GM10266 (cell line): Measurements from ENCODE around the gene IPCEF1.

Source experiments
- DNase-seq: peaks from one replicate; pipeline ENCODE4 v3.0.0; 2012; ENCODE audit errors: extremely low spot score
- TF ChIP-seq, protein P1 (sequence below): IDR thresholded peaks from 2 replicates; pipeline ENCODE4 v1.5.1; 2012; ENCODE audit warnings: mild to moderate bottlenecking, low read depth; ENCODE audit not compliant: control insufficient read depth, insufficient read depth; ENCODE audit errors: missing control alignments

IPCEF1 gene

DNA sequence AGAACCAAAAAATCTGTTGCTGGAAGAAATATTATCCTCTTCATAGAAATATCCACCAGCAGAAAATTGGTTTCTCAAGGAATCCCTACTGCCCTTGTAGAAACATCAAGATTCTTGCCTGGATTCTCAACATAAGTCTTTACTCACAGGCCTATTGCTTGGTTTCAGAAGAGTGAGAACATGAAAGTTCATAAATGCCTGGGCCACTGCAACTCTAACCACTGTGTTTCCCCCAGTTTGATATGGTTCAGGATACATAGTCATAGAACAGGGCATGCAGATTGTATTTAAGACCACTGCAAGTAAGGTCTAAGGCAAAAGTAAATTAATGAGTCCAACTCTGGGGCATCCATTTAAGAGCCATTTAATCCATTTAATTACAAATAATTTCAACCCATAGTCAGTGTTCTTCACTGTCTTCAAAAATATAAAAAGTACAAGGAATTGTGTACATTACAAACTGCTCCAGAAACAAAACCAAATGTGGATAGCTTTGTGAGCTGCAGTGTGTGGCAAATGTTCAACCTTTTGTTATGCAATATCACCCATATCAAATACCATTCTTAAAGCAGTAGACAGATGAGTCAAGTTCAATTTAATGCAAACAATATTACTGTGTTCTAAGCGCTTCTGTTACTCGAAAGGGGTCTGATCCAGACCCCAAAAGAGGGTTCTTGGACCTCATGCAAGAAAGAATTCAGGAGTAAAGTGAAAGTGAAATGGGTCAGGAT, 234.2 kb downstream of the IPCEF1 start:
- TF ChIP-seq, protein P1, sequence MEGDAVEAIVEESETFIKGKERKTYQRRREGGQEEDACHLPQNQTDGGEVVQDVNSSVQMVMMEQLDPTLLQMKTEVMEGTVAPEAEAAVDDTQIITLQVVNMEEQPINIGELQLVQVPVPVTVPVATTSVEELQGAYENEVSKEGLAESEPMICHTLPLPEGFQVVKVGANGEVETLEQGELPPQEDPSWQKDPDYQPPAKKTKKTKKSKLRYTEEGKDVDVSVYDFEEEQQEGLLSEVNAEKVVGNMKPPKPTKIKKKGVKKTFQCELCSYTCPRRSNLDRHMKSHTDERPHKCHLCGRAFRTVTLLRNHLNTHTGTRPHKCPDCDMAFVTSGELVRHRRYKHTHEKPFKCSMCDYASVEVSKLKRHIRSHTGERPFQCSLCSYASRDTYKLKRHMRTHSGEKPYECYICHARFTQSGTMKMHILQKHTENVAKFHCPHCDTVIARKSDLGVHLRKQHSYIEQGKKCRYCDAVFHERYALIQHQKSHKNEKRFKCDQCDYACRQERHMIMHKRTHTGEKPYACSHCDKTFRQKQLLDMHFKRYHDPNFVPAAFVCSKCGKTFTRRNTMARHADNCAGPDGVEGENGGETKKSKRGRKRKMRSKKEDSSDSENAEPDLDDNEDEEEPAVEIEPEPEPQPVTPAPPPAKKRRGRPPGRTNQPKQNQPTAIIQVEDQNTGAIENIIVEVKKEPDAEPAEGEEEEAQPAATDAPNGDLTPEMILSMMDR, result no peak
- no peak for DNase-seq

DNA sequence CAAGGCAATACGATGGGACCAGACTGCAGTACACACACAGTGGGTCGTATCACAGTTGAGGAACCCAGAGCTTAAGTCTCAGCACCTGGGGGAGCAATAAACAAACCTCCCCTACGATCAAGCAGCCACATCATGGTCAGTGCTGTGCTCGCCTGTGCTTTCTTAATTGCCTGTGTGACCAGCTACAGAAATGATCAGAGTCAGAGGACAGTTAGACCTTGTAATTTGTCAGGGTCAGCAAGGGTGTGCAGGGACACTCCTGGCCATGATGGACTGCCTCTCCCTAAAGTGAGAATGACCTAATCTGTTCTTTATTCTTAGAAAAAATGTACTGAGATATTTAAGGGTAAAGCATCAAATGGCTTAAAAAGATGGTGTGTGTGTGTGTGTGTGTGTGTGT, 239.1 kb downstream of the IPCEF1 start:
- DNase-seq, result no peak
- TF ChIP-seq, protein P1, result no peak

DNA sequence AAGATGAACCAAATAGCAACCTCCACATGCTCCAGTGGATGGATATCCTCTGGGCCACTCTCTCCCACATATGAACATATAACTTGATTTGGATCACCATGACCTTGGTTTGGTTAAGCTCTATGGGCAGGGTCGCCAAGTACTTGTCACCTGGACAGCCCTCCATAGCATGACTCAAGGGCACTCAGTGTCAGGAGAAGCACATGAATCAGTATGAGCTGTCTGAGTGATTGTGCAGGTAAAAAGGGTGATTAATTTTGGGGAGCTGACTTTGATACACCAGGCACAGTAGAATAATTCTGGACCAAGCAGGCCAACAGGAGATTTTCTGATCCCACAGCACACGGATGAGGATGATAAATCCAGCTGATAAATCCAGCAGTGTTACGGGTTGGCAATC, 243.2 kb downstream of the IPCEF1 start:
- TF ChIP-seq, protein P1, result no peak

DNA sequence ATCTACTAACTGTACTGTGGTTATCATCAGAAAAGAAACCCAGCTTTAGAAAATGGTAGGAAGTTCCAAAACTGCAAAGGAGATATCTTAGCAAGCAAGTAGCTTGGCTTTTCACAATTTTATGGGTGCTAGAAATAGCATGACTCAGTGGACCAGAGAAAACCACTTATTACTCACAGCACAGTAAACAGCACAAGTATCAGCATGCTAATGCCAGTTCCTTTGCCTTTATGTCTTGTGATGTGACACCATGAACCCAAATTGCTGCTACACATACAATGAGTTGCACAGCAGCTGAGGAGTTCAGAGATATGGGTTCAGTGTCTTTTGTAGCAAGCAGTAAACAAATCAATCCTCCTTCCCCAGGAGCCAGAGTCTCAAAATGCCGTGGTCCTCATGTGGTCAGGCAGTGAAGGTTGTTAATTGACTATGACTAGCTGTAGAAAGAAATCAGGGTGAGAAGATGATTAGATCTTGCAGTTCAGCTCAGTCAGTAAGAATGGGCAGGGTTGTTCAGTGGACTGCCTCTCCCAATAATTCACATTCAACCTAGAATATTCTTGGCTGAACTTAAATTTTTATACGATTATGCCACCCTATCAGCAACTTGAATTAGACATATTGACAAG, 244.3 kb downstream of the IPCEF1 start:
- no peak for DNase-seq
- TF ChIP-seq, protein P1, result no peak

More for the DNA sequence above, 243.2 kb downstream of the IPCEF1 start:
- no peak for DNase-seq

DNA sequence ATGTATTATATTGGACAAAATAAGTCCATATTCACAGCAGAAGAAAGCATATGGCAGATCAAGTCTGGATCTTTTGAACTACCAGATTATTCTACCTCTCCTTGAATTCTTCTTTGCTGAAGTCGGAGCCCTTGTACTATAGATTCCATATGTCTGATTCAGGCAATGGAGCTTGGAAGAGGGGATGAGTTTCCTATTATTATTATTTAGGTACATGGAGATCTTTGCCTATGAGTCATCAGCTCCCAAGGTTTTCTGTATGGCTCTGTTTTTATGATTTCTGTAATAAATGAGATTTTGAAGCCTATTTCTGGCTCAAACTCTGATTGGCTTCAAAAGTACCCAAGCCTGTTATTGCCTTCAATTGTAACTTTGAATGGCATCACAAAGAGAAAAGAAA, 245.6 kb downstream of the IPCEF1 start:
- DNase-seq, result no peak
- TF ChIP-seq, protein P1, result no peak

DNA sequence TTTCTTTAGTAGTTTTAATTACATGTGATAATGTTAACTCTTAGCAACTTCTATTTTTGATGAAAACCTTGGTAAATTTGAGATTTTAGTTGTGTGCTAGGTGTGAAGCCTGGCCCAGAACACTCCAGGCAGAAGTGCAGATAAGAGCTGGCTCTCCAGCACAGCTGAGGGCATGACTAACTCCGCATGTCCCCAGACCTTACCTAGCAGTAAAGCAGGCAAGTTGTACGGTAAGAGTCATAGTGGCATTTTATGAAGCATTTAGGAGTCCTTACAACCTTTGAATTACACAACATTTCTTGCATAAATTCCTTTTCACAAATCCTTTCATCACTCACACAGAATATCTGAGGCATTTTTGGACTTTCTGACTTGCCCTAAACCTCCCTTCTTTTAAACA, 250.4 kb downstream of the IPCEF1 start:
- TF ChIP-seq, protein P1, result no peak
- no peak for DNase-seq
